Measurements from ENCODE around the gene FBN1.

DNA sequence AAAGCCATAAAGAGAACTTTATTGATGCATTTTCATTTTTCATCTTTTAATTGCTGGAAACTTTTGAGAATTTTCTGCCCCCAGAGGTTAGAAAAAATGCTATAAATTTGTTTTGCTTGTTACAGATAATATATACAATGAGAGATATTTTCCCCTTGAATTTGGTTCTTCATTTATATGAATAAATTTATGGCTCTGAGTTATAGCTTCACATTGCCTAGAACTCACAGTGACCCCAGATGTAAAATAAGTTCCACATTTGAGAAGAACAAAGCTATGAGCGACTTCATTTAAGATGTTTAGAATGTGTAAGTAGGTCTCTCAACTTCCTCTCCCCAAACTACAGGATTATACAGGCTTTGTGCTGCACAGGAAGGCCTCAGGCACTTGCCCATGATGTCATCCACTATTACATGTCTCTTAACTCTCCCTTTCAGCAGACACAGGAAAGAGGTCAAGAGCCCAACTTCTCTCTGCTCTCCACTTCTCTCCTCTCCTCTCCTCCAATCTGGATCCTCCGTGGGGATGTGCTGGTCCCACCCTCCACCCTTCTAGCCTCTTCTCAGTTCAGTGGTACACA, 221.5 kb downstream of the FBN1 start:
- TF ChIP-seq EZH2 (IDR thresholded peaks at IDR 0.05; ENCODE audit: borderline replicate concordance, low read length), result no peak
- no peak for TF ChIP-seq CTCF (conservative IDR thresholded peaks at IDR 0.05 in 1 of 2, IDR thresholded peaks at IDR 0.05 in 1 of 2; ENCODE audit: extremely low read depth in 1 of 2, insufficient read depth in 1 of 2, low read depth in 1 of 2, low read length in 2 of 2)

Measured in mammary epithelial cell (primary cell).